Stomach (tissue), 9 donors: ENCODE measurements around the gene CCDC110. TPM values are rescaled to one million over a fixed set of nuclear protein-coding genes. Genes with fewer than 3 reads are reported as not detected.

ENCODE experiments used
- DNase-seq, 2 donors: peaks; one replicate each; pipeline versions ENCODE4 v3.0.0 to v3.0.0-alpha.2; 2013 to 2019
- H3K27ac ChIP-seq, 5 donors: fragments of 200-600 bp in 4 of 5; sonication (generic) in 4 of 5; one replicate each; pipeline ENCODE4 v1.5.1; 2013 to 2019; ENCODE audit warnings: mild to moderate bottlenecking in 1 of 5, moderate library complexity in 1 of 5
- H3K27me3 ChIP-seq, 3 donors: fragments of 200-600 bp; sonication (generic); one replicate each; pipeline ENCODE4 v1.5.1; 2017 to 2019; ENCODE audit warnings: mixed run types in 1 of 3
- H3K36me3 ChIP-seq, 4 donors: fragments of 200-600 bp; sonication (generic); 1 replicate in 3 of 4; 2 replicates in 1 of 4; pipeline ENCODE4 v1.5.1; 2016 to 2019
- H3K4me1 ChIP-seq, 4 donors: fragments of 200-600 bp; sonication (generic); one replicate each; pipeline ENCODE4 v1.5.1; 2016 to 2019
- H3K4me3 ChIP-seq, 4 donors: fragments of 200-600 bp; sonication (generic) in 3 of 4; one replicate each; pipeline ENCODE4 v1.5.1; 2016 to 2019; ENCODE audit warnings: mild to moderate bottlenecking in 1 of 4
- H3K9me3 ChIP-seq, 4 donors: fragments of 200-600 bp; sonication (generic); one replicate each; pipeline ENCODE4 v1.5.1; 2016 to 2019
- CTCF ChIP-seq, 7 experiments: fragments of 450-650 bp in 4 of 7; fragments of 200-600 bp in 3 of 7; sonication (generic) in 3 of 7; IDR thresholded peaks; one replicate each; pipeline ENCODE4 v1.5.1; 2016 to 2019; ENCODE audit warnings: antibody characterized with exemption in 7 of 7, control low read depth in 2 of 7, mild to moderate bottlenecking in 1 of 7
- EP300 ChIP-seq: sonication (generic); formaldehyde crosslinking; IDR thresholded peaks from one replicate; pipeline ENCODE4 v1.6.1; 2017; ENCODE audit warnings: antibody characterized with exemption
- POLR2A ChIP-seq, 4 donors: fragments of 450-650 bp; IDR thresholded peaks; one replicate each; pipeline ENCODE4 v1.6.1; 2016; ENCODE audit warnings: antibody characterized with exemption in 4 of 4, control low read depth in 2 of 4, mild to moderate bottlenecking in 1 of 4, moderate library complexity in 1 of 4
- POLR2AphosphoS5 ChIP-seq, 3 donors: sonication (generic); formaldehyde crosslinking; IDR thresholded peaks; one replicate each; pipeline ENCODE4 v1.6.1; 2016; ENCODE audit warnings: antibody characterized with exemption in 3 of 3
- WGBS, 5 donors: extraction: QIAGEN DNeasy Blood & Tissue Kit in 3 of 5; methylation state at CpG; one replicate each; pipeline versions ENCODE4 v1.1.5 to v1.1.7; 2013 to 2018; 5-methylcytosine and 5-hydroxymethylcytosine counted together
- intact Hi-C: fragments of 100-400 bp; cut with DNase I; formaldehyde crosslinking; loops from one replicate; pipeline ENCODE4 v1.15.1; 2023; ENCODE audit warnings: low total_unique reads
- polyA plus RNA-seq, 3 donors: library from polyadenylated mRNA; stranded (reverse); fragments of 200-250 nt; gene quantifications; one replicate each; pipeline ENCODE4 v1.2.3, GENCODE V29; 2013
- total RNA-seq, 5 donors: library from RNA; depleted of rRNA; stranded (reverse); fragments of >200 nt; gene quantifications; one replicate each; pipeline versions ENCODE4 v1.1.0 to v1.2.3, GENCODE V29; 2014 to 2016
- donor health status: healthy with polysubstance abuse.
- donor health status: Bipolar disorder and iron deficiency.
- donor health status: healthy.

Gene CCDC110
- total and polyA plus RNA-seq, 8 donors: 0.92 to 9.4 (median 4.0) TPM

- no peaks in the 10 kb centered on the region for H3K9me3 ChIP-seq
- TF ChIP-seq POLR2AphosphoS5 (IDR thresholded peaks at IDR 0.05) (no peak), CTCF (IDR thresholded peaks at IDR 0.05) (no peak), POLR2A (IDR thresholded peaks at IDR 0.05) (no peak), EP300 (no peak)
- no peak for DNase-seq
- intact Hi-C loops: no loop called here
- no peak overlapping the region for H3K27ac ChIP-seq
- WGBS, 5 donors: 91 to 95% (median 93%) methylated on average over 2 of the region's 2 CpGs
- peaks cover 17 to 83% (median 80%) of the 10 kb centered on the region in 4 donors for H3K36me3 ChIP-seq
- H3K4me3 ChIP-seq: no peak overlapping the region
- H3K27me3 ChIP-seq: no peaks in the 10 kb centered on the region
- no peaks in the 10 kb centered on the region for H3K4me1 ChIP-seq
These were observed 63.1 kb downstream of the CCDC110 start for GRCh38 chr4:185408432-185408831.

- H3K27me3 ChIP-seq: no peaks in the 10 kb centered on the region
- H3K36me3 ChIP-seq: peaks cover 9 to 92% (median 88%) of the 10 kb centered on the region in 4 donors
- TF ChIP-seq POLR2A (IDR thresholded peaks at IDR 0.05): no peak
- TF ChIP-seq CTCF (IDR thresholded peaks at IDR 0.05): no peak
- TF ChIP-seq POLR2AphosphoS5 (IDR thresholded peaks at IDR 0.05): no peak
- TF ChIP-seq EP300: no peak
- intact Hi-C loops: no loop called here
- peaks cover 0 to 11% (median 5%) of the 10 kb centered on the region in 4 donors for H3K4me1 ChIP-seq
- no peak overlapping the region for H3K4me3 ChIP-seq
- no peaks in the 10 kb centered on the region for H3K9me3 ChIP-seq
- WGBS, 5 donors: 83 to 88% (median 86%) methylated on average over 6 of the region's 6 CpGs
- H3K27ac ChIP-seq: no peak overlapping the region
- DNase-seq: no peak
These were observed 66.1 kb downstream of the CCDC110 start for GRCh38 chr4:185405296-185405999.

- Histone ChIP-seq H3K4me3 (no peak overlapping the region), H3K27me3 (no peaks in the 10 kb centered on the region), H3K4me1 (peaks cover 0 to 25% (median 10%) of the 10 kb centered on the region in 4 donors), H3K9me3 (no peaks in the 10 kb centered on the region), H3K27ac (no peak overlapping the region), H3K36me3 (peaks cover 9 to 95% (median 91%) of the 10 kb centered on the region in 4 donors)
- no peak for DNase-seq
- intact Hi-C loops: no loop called here
- WGBS, 5 donors: 89 to 99% (median 92%) methylated on average over 4 of the region's 4 CpGs
- TF ChIP-seq EP300: no peak
These were observed 67.5 kb downstream of the CCDC110 start for GRCh38 chr4:185404031-185404430.

GRCh38 chr4:185399466-185399865, 72.1 kb downstream of the CCDC110 start:
- intact Hi-C loops: loop anchor here (10.0 kb wide), 1 partner anchor 185 kb away; no protein-coding TSS in a partner anchor

More at GRCh38 chr4:185399466-185399865, 72.1 kb downstream of the CCDC110 start:
- Histone ChIP-seq H3K9me3 (no peaks in the 10 kb centered on the region), H3K27me3 (no peaks in the 10 kb centered on the region), H3K4me1 (peaks cover 14 to 57% (median 34%) of the 10 kb centered on the region in 4 donors), H3K27ac (peak overlapping the region in 1 of 5 donors; percentile 34), H3K36me3 (peaks cover 3 to 58% (median 51%) of the 10 kb centered on the region in 4 donors), H3K4me3 (peak overlapping the region in 1 of 4 donors; percentile 4)
- WGBS, 5 donors: 22 to 46% (median 44%) methylated on average over 8 of the region's 8 CpGs
- no peak for TF ChIP-seq POLR2AphosphoS5 (IDR thresholded peaks at IDR 0.05)
- no peak for TF ChIP-seq CTCF (IDR thresholded peaks at IDR 0.05)
- no peak for TF ChIP-seq EP300
- TF ChIP-seq POLR2A (IDR thresholded peaks at IDR 0.05): no peak
- no peak for DNase-seq
